Measurements from ENCODE around the gene KCTD15.

KCTD15 gene

DNA sequence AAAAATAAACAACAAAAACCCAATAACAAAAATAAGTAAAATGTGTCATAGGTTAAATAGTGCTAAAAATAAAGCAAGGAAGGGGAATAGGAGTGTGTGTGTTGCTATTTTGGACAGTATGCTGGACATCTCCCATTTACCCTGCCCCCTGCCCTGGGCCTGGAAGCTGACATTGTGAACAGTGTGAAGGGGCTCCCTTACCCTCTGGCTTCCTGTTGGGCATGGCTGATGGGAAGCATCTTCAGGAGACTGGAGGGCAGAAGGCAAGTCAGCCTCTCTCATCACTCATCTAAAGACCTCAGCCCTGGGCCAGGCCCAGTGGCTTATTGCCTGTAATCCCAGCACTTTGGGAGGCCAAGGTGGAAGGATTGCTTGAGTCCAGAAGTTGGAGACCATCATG lies 26.7 kb downstream of the KCTD15 start:
- Histone ChIP-seq H3K79me2 (ENCODE audit: insufficient read depth, low read length) (no peaks in the 10 kb centered on the region), H2AFZ (ENCODE audit: low read length) (no peak overlapping the region), H3K36me3 (ENCODE audit: insufficient read depth, low read length) (no peaks in the 10 kb centered on the region), H4K20me1 (ENCODE audit: insufficient read depth, low read length) (no peaks in the 10 kb centered on the region), H3K9ac (ENCODE audit: low read length) (no peak overlapping the region), H3K27ac (ENCODE audit: low read depth, low read length, poor library complexity, severe bottlenecking) (no peak overlapping the region), H3K27me3 (ENCODE audit: insufficient read depth, low read length) (no peaks in the 10 kb centered on the region), H3K4me3 (ENCODE audit: low read depth, low read length, poor library complexity, severe bottlenecking) (no peak overlapping the region), H3K9me2 (ENCODE audit: low read depth, low read length) (no peaks in the 10 kb centered on the region), H3K9me3 (ENCODE audit: low read length) (no peaks in the 10 kb centered on the region), H3F3A (ENCODE audit: insufficient read depth, low read length) (no peaks in the 10 kb centered on the region), H3K4me1 (ENCODE audit: insufficient read depth, low read length, severe bottlenecking) (no peaks in the 10 kb centered on the region), H3K4me2 (ENCODE audit: low read length) (no peak overlapping the region)
- TF ChIP-seq, protein P1, sequence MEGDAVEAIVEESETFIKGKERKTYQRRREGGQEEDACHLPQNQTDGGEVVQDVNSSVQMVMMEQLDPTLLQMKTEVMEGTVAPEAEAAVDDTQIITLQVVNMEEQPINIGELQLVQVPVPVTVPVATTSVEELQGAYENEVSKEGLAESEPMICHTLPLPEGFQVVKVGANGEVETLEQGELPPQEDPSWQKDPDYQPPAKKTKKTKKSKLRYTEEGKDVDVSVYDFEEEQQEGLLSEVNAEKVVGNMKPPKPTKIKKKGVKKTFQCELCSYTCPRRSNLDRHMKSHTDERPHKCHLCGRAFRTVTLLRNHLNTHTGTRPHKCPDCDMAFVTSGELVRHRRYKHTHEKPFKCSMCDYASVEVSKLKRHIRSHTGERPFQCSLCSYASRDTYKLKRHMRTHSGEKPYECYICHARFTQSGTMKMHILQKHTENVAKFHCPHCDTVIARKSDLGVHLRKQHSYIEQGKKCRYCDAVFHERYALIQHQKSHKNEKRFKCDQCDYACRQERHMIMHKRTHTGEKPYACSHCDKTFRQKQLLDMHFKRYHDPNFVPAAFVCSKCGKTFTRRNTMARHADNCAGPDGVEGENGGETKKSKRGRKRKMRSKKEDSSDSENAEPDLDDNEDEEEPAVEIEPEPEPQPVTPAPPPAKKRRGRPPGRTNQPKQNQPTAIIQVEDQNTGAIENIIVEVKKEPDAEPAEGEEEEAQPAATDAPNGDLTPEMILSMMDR (IDR thresholded peaks at IDR 0.05; ENCODE audit: low read length): no peak
- no peak for TF ChIP-seq EZH2 (IDR thresholded peaks at IDR 0.05; ENCODE audit: borderline replicate concordance, low read length)

DNA sequence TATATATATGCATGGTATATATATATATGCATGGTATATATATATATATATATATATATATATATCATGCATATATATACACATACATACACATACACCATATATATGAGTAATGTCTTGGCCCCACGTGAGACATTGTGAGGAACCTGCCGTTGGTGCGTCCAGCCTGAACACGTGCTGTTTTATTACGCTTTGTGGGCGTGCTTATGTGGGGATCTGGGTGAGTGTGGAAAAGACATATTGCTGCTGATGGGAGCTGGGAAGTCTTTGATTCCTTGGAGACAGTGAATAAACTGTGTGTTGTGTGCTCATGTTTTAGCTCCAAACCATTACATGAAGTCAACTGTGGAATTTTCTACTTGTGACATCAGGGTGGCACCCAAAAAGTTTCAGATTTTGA lies 28.9 kb downstream of the KCTD15 start:
- no peaks in the 10 kb centered on the region for H3K79me2 ChIP-seq (ENCODE audit: insufficient read depth, low read length)
- no peaks in the 10 kb centered on the region for H3K9me3 ChIP-seq (ENCODE audit: low read length)
- H3K36me3 ChIP-seq (ENCODE audit: insufficient read depth, low read length): no peaks in the 10 kb centered on the region
- H3K27me3 ChIP-seq (ENCODE audit: insufficient read depth, low read length): no peaks in the 10 kb centered on the region
- no peak overlapping the region for H2AFZ ChIP-seq (ENCODE audit: low read length)
- no peak overlapping the region for H3K9ac ChIP-seq (ENCODE audit: low read length)
- H3K4me1 ChIP-seq (ENCODE audit: insufficient read depth, low read length, severe bottlenecking): no peaks in the 10 kb centered on the region
- H3F3A ChIP-seq (ENCODE audit: insufficient read depth, low read length): no peaks in the 10 kb centered on the region
- no peak overlapping the region for H3K27ac ChIP-seq (ENCODE audit: low read depth, low read length, poor library complexity, severe bottlenecking)
- no peaks in the 10 kb centered on the region for H3K9me2 ChIP-seq (ENCODE audit: low read depth, low read length)
- TF ChIP-seq, protein P1 (IDR thresholded peaks at IDR 0.05; ENCODE audit: low read length): no peak
- TF ChIP-seq EZH2 (IDR thresholded peaks at IDR 0.05; ENCODE audit: borderline replicate concordance, low read length): no peak
- H4K20me1 ChIP-seq (ENCODE audit: insufficient read depth, low read length): no peaks in the 10 kb centered on the region
- H3K4me3 ChIP-seq (ENCODE audit: low read depth, low read length, poor library complexity, severe bottlenecking): no peak overlapping the region
- H3K4me2 ChIP-seq (ENCODE audit: low read length): no peak overlapping the region

DNA sequence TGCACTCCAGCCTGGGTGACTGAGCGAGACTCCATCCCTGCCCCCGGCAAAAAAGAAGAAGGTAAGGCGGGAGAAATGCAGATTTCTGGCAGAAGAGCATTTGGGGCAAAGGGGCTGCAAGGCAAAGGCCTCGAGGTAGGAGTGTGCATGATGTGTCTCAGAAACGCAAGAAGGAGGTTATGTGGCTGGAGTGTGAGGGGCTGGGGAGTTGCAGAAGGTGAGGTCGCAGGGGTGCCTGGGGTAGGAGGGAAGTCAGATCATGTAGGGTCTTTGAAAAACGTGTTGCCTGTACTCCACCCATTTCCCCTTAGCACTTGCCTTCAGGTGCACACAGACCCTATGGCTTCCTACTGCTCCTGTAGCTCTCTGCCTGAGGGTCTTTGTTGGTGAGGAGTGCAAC lies 29.9 kb downstream of the KCTD15 start:
- TF ChIP-seq, protein P1 (IDR thresholded peaks at IDR 0.05; ENCODE audit: low read length): no peak
- TF ChIP-seq EZH2 (IDR thresholded peaks at IDR 0.05; ENCODE audit: borderline replicate concordance, low read length): no peak

More for the DNA sequence above, 29.9 kb downstream of the KCTD15 start:
- H3K9me2 ChIP-seq (ENCODE audit: low read depth, low read length): no peaks in the 10 kb centered on the region
- no peaks in the 10 kb centered on the region for H3K27me3 ChIP-seq (ENCODE audit: insufficient read depth, low read length)
- no peak overlapping the region for H3K4me3 ChIP-seq (ENCODE audit: low read depth, low read length, poor library complexity, severe bottlenecking)
- no peaks in the 10 kb centered on the region for H3K79me2 ChIP-seq (ENCODE audit: insufficient read depth, low read length)
- no peak overlapping the region for H3K9ac ChIP-seq (ENCODE audit: low read length)
- H3F3A ChIP-seq (ENCODE audit: insufficient read depth, low read length): no peaks in the 10 kb centered on the region
- no peak overlapping the region for H2AFZ ChIP-seq (ENCODE audit: low read length)
- H3K36me3 ChIP-seq (ENCODE audit: insufficient read depth, low read length): no peaks in the 10 kb centered on the region
- no peak overlapping the region for H3K27ac ChIP-seq (ENCODE audit: low read depth, low read length, poor library complexity, severe bottlenecking)
- no peaks in the 10 kb centered on the region for H3K4me1 ChIP-seq (ENCODE audit: insufficient read depth, low read length, severe bottlenecking)
- no peaks in the 10 kb centered on the region for H3K9me3 ChIP-seq (ENCODE audit: low read length)
- H3K4me2 ChIP-seq (ENCODE audit: low read length): no peak overlapping the region
- no peaks in the 10 kb centered on the region for H4K20me1 ChIP-seq (ENCODE audit: insufficient read depth, low read length)
